ENCODE results near the gene GPR25.
"Not testable (repeated sequence)": the region's sequence is repeated elsewhere in the genome, so short reads cannot be mapped to it uniquely, and the experiment has no call there.

The GPR25 gene

GRCh38 chr1:200909757-200910239 is 37.0 kb downstream of the GPR25 start:
- Histone ChIP-seq H2AFZ (ENCODE audit: low read length) (no peak overlapping the region), H3K79me2 (ENCODE audit: insufficient read depth, low read length) (no peaks in the 10 kb centered on the region), H3K9ac (ENCODE audit: low read length) (no peak overlapping the region), H4K20me1 (ENCODE audit: insufficient read depth, low read length) (no peaks in the 10 kb centered on the region), H3K36me3 (ENCODE audit: insufficient read depth, low read length) (no peaks in the 10 kb centered on the region), H3K27me3 (ENCODE audit: insufficient read depth, low read length) (no peaks in the 10 kb centered on the region; the same call in 1 of the 2 replicates), H3K4me3 (ENCODE audit: low read depth, low read length, poor library complexity, severe bottlenecking) (no peak overlapping the region), H3K27ac (ENCODE audit: low read depth, low read length, poor library complexity, severe bottlenecking) (no peak overlapping the region), H3K9me3 (ENCODE audit: low read length) (no peaks in the 10 kb centered on the region), H3K4me1 (ENCODE audit: insufficient read depth, low read length, severe bottlenecking) (no peaks in the 10 kb centered on the region), H3F3A (ENCODE audit: insufficient read depth, low read length) (no peaks in the 10 kb centered on the region), H3K9me2 (ENCODE audit: low read depth, low read length) (no peaks in the 10 kb centered on the region), H3K4me2 (ENCODE audit: low read length) (no peak overlapping the region)
- TF ChIP-seq EZH2 (IDR thresholded peaks at IDR 0.05; ENCODE audit: borderline replicate concordance, low read length): no peak
- TF ChIP-seq, protein P1, sequence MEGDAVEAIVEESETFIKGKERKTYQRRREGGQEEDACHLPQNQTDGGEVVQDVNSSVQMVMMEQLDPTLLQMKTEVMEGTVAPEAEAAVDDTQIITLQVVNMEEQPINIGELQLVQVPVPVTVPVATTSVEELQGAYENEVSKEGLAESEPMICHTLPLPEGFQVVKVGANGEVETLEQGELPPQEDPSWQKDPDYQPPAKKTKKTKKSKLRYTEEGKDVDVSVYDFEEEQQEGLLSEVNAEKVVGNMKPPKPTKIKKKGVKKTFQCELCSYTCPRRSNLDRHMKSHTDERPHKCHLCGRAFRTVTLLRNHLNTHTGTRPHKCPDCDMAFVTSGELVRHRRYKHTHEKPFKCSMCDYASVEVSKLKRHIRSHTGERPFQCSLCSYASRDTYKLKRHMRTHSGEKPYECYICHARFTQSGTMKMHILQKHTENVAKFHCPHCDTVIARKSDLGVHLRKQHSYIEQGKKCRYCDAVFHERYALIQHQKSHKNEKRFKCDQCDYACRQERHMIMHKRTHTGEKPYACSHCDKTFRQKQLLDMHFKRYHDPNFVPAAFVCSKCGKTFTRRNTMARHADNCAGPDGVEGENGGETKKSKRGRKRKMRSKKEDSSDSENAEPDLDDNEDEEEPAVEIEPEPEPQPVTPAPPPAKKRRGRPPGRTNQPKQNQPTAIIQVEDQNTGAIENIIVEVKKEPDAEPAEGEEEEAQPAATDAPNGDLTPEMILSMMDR (IDR thresholded peaks at IDR 0.05; ENCODE audit: low read length): no peak

DNA sequence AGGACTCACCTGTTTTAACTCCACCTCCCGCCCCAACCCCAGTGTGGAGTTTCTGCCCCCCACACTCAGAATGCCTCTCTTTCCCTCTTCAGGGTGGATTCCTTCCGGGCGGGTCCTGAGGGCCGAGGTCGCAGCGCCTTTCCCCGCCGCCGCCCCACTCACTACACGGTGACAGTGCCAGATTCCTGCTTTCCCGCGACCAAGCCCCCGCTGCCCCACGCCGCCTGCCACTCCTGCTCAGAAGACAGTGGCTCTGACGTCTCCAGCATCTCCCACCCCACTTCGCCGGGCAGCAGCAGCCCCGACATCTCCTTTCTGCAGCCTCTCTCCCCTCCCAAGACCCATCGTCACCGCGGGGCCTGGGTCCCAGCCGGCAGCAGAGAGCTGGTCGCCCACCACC is 38.6 kb downstream of the GPR25 start:
- H3F3A ChIP-seq (ENCODE audit: insufficient read depth, low read length): no peaks in the 10 kb centered on the region
- H4K20me1 ChIP-seq (ENCODE audit: insufficient read depth, low read length): no peaks in the 10 kb centered on the region
- no peak overlapping the region for H3K27ac ChIP-seq (ENCODE audit: low read depth, low read length, poor library complexity, severe bottlenecking)
- H3K27me3 ChIP-seq (ENCODE audit: insufficient read depth, low read length): no peaks in the 10 kb centered on the region
- H3K9me3 ChIP-seq (ENCODE audit: low read length): no peaks in the 10 kb centered on the region
- no peaks in the 10 kb centered on the region for H3K4me1 ChIP-seq (ENCODE audit: insufficient read depth, low read length, severe bottlenecking)
- no peak overlapping the region for H2AFZ ChIP-seq (ENCODE audit: low read length)
- no peak overlapping the region for H3K9ac ChIP-seq (ENCODE audit: low read length)
- TF ChIP-seq, protein P1 (IDR thresholded peaks at IDR 0.05; ENCODE audit: low read length): no peak
- H3K4me2 ChIP-seq (ENCODE audit: low read length): no peak overlapping the region
- no peaks in the 10 kb centered on the region for H3K9me2 ChIP-seq (ENCODE audit: low read depth, low read length)
- no peaks in the 10 kb centered on the region for H3K79me2 ChIP-seq (ENCODE audit: insufficient read depth, low read length)
- no peaks in the 10 kb centered on the region for H3K36me3 ChIP-seq (ENCODE audit: insufficient read depth, low read length)
- H3K4me3 ChIP-seq (ENCODE audit: low read depth, low read length, poor library complexity, severe bottlenecking): no peak overlapping the region

DNA sequence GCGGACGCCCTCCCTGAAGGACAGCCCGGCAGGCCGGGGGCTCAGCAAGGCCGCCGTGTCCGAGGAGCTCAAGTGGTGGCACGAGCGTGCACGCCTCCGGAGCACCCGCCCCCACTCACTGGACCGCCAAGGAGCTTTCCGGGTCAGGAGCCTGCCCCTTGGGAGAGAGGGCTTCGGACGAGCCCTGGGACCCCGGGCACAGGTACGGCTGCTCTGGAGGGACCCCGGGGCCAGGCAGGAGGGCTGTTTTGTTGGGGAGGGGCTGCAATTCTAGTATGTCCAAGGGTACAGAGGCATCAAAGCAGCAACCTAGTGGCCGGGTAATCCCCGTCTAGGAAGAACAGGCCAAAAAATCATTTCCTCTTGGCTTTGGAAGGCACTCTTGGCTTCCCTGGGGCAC is 39.2 kb downstream of the GPR25 start:
- not testable (repeated sequence) for H2AFZ ChIP-seq (ENCODE audit: low read length); H3K4me1 ChIP-seq (ENCODE audit: insufficient read depth, low read length, severe bottlenecking); H3K4me3 ChIP-seq (ENCODE audit: low read depth, low read length, poor library complexity, severe bottlenecking); H3F3A ChIP-seq (ENCODE audit: insufficient read depth, low read length); H3K9me2 ChIP-seq (ENCODE audit: low read depth, low read length); H3K9ac ChIP-seq (ENCODE audit: low read length); H4K20me1 ChIP-seq (ENCODE audit: insufficient read depth, low read length); H3K27me3 ChIP-seq (ENCODE audit: insufficient read depth, low read length); H3K27ac ChIP-seq (ENCODE audit: low read depth, low read length, poor library complexity, severe bottlenecking); H3K9me3 ChIP-seq (ENCODE audit: low read length); H3K36me3 ChIP-seq (ENCODE audit: insufficient read depth, low read length); H3K4me2 ChIP-seq (ENCODE audit: low read length); H3K79me2 ChIP-seq (ENCODE audit: insufficient read depth, low read length)

DNA sequence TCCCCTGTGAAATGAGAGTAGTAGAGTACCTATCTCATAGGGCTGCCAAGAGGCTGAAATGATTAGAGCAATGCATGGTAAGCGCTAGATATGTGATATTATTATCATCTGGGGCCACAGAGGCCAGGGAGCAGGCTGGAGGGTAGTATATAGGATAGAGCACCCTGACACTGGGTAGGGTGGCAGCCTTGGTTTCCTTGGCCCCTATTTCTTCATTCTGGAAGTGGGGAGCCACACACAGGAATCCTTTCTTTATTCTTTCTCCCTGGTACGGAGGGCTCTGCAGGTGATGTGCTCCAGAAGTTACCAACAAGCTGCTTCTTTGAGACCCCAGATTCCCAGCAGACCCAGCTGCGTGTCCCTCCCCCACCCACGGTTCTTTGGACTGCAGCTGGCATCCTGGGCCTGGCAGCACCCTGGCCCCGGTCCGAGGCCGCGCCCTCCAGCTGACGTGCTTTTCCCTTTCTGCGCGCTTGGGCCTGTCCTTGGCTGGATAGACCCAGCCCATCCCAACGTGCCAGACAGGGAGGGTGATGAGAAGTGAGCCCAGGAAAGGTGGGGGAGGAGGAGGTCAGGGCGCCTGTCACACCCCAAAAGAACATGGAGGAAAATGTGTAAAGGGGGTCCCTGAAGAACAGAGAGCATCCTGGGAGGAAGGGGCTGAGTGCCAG is 40.1 kb downstream of the GPR25 start:
- H3K4me1 ChIP-seq (ENCODE audit: insufficient read depth, low read length, severe bottlenecking): no peaks in the 10 kb centered on the region
- H3K4me2 ChIP-seq (ENCODE audit: low read length): no peak overlapping the region
- no peaks in the 10 kb centered on the region for H3K79me2 ChIP-seq (ENCODE audit: insufficient read depth, low read length)
- no peaks in the 10 kb centered on the region for H4K20me1 ChIP-seq (ENCODE audit: insufficient read depth, low read length)
- H3K27me3 ChIP-seq (ENCODE audit: insufficient read depth, low read length): no peaks in the 10 kb centered on the region
- no peaks in the 10 kb centered on the region for H3K9me2 ChIP-seq (ENCODE audit: low read depth, low read length)
- H3K27ac ChIP-seq (ENCODE audit: low read depth, low read length, poor library complexity, severe bottlenecking): no peak overlapping the region
- no peak for TF ChIP-seq EZH2 (IDR thresholded peaks at IDR 0.05; ENCODE audit: borderline replicate concordance, low read length)
- H3K36me3 ChIP-seq (ENCODE audit: insufficient read depth, low read length): no peaks in the 10 kb centered on the region
- no peak overlapping the region for H2AFZ ChIP-seq (ENCODE audit: low read length)
- no peaks in the 10 kb centered on the region for H3F3A ChIP-seq (ENCODE audit: insufficient read depth, low read length)
- H3K9me3 ChIP-seq (ENCODE audit: low read length): no peaks in the 10 kb centered on the region
- no peak overlapping the region for H3K4me3 ChIP-seq (ENCODE audit: low read depth, low read length, poor library complexity, severe bottlenecking)
- no peak overlapping the region for H3K9ac ChIP-seq (ENCODE audit: low read length)

All from OCI-LY1 (cell line).